HG02981 (cell line): ENCODE results near the gene PPARD.

Experiments
- ATAC-seq: cut with Tn5 transposase; IDR thresholded peaks from one replicate; pipeline ENCODE4 v1.9.1; 2021; ENCODE audit warnings: mild to moderate bottlenecking, moderate library complexity; ENCODE audit not compliant: unreplicated experiment

The PPARD gene

GRCh38 chr6:35354361-35355135 lies 12.2 kb downstream of the PPARD start:
- no peak for ATAC-seq

DNA sequence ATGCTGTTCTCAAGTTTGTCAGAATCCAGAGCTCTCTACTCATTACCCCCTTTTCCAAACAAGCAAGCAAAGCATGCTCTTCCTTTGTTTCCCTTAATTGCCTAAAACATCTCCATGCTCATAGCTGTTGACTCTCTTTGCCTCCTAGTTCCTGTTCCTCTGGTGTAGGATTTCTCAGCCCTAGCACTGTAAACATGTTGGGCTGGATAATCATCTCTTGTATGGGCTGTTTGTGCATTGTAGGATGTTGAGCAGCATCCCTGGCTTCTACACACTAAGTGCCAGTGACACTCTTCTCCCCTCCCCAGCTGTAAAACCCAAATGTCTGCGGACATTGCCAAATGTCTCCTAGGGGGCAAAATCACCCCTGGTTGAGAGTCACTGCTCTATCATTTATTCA lies 14.0 kb downstream of the PPARD start:
- ATAC-seq, result no peak

DNA sequence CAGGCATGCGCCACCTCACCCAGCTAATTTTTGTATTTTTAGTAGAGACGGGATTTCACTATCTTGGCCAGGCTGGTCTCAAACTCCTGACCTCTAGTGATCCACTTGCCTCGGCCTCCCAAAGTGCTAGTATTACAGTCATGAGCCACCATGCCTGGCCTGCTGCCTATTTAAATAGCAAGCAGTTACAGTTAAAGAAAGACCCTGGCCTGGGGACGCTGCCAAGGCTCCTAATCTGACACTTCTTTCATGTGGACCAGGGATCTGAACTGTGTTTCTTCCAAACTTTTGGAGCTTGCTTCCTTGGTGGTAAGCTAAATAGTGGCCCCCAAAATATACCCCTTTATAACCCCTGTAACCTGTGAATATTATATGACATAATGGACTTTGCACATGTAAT lies 15.3 kb downstream of the PPARD start:
- ATAC-seq, result no peak

- ATAC-seq, result no peak
Observed at GRCh38 chr6:35358086-35358485, 15.7 kb downstream of the PPARD start.

GRCh38 chr6:35359346-35359743 lies 17.0 kb downstream of the PPARD start:
- ATAC-seq, result no peak

DNA sequence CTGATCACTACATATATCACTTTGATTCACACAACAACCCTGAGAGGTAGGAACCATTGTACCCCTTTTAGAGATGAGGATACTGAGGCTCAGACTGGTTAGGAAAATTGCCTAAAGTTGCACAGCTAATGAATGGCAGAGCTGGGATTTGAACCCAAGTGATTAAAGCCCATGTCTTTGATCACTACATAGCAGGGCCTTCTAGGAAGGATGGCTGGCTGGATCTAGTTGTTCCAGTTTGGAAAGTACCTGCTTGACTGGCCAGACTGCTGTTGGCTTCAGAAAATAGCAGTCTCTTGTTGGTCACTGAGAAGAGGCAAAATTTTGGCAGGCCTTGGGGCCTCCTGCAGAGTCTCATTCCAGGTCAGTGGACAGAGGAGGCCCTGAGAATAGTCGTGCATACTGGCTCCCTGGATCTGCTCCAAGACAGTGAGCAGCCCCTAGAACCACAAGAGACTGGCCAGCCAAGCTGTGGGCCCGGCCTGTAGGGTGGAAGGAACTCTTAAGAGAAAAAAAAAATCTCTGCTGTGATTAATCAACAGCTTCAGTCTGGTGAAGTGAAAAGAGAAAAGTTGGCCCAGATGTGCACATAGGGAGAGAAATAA lies 17.5 kb downstream of the PPARD start:
- no peak for ATAC-seq

DNA sequence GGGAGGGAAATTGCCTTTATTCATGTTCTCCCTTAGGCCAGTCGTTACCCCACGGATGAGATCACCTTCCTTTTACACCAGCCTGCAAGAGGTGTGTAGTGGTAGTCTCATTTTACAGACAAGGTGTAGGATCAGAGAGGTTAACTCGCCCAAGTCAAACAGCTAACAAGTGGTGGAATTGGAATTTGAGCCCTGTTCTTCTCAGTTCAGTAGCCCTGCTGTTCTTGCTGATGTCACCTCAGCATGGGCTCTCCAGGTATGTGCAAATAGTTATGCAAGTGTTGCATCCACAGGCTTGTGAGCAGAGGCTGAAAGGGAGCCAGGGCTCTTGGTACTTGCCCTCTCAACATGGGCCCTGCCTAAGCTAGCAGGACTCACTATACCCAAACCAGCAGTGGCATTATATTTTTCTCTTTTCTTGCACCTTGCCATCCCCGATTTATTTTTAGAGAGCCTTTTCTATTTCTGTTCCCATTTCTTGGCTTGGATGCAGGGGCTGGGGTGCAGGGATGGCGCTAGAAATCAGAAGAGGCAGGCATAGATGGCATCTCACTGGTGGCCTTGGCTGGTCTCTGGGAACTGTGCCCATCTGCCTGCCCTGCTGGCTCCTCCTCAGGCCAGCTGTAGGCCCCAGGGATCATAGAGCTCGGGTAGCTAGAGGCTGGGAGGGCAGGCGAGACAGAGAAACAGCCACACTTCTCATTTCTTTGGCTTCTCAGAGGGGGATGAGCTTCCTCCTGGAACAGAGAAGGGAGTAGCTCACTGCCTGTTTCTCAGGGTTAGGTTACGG lies 18.2 kb downstream of the PPARD start:
- ATAC-seq, result no peak

DNA sequence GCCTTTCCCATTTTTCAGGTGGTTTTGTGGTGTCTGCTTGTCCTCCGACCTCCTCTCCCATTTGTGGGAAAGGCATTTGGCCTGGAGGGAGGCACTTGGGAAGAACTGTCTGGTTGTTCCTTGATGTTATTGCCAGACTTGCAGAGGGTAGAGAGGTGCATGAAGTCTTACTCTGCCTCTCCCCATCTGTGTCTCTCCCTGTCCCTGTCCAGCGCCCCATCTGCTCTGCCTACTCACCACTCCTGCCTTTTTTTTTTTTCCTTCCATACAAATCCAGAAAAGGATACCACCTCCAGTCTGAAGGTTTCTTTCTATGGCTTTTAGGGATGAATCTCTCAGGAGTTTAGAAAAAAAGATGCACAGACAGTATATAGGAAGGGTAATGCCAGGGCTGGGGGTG lies 19.8 kb downstream of the PPARD start:
- no peak for ATAC-seq

DNA sequence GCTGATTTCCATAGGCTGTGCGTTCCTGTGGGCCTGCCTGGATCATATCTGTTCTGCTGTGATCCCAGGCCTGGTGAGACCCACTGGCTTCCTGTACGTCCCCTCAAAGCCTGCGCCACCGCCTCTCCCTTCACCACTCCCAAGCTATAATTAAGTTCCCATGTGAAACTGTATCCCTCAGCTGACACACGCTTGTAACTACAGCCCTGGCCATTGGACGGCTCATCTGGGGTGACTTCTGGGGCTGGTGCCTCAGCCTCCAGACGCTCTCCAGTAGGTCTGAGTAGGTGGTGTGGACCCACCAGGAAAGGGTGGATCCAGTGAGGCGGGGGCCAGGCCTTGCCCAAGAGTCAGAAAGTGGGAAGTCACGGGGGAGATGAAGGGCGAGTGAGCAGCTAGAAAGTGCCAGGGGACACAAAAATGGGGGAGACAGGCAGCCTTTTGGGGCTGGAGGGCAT lies 21.0 kb downstream of the PPARD start:
- no peak for ATAC-seq

DNA sequence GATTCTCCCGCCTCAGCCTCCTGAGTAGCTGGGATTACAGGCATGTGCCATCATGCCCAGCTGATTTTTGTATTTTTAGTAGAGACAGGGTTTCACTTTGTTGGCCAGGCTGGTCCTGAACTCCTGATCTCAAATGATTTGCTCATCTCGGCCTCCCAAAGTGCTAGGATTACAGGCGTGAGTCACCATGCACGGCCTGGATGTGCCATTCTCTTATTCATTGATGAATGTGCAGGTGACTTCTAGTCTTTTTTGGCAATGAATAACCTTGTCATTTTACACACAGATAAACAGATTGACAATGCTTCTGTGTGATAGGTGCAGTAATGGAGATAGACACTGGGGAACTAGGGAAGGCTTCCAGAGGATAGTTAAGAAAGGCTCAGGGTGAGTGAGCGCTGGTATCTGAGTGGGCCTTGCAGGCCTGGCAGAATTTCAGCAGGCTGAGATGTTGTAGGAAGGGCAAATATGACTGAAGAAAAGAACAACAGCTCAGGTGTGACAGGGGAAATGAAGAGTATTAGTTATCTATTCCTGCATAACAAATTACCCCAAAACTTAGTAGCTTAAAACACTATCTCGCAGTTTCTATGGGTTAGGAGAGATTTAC lies 23.3 kb downstream of the PPARD start:
- ATAC-seq, result no peak

DNA sequence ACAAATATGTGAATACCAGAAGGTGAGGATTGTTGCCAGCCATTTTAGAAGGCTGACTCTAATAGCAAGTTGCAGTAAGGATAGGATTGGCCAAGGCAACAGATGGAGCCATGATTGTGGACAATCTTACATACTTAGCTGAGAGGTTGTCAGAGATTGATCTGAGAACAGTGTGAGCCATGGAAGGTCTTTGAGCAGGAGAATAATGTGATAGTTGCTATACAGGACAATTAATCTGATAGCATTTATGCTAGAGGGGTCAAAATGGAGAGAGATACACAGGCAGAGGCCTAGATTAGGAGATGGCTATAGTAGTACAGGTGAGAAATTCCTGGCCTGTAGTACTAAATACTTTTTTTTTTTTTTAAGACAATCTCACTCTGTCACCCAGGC lies 23.8 kb downstream of the PPARD start:
- no peak for ATAC-seq

- no peak for ATAC-seq
Observed at GRCh38 chr6:35367646-35368037, 25.3 kb downstream of the PPARD start.

DNA sequence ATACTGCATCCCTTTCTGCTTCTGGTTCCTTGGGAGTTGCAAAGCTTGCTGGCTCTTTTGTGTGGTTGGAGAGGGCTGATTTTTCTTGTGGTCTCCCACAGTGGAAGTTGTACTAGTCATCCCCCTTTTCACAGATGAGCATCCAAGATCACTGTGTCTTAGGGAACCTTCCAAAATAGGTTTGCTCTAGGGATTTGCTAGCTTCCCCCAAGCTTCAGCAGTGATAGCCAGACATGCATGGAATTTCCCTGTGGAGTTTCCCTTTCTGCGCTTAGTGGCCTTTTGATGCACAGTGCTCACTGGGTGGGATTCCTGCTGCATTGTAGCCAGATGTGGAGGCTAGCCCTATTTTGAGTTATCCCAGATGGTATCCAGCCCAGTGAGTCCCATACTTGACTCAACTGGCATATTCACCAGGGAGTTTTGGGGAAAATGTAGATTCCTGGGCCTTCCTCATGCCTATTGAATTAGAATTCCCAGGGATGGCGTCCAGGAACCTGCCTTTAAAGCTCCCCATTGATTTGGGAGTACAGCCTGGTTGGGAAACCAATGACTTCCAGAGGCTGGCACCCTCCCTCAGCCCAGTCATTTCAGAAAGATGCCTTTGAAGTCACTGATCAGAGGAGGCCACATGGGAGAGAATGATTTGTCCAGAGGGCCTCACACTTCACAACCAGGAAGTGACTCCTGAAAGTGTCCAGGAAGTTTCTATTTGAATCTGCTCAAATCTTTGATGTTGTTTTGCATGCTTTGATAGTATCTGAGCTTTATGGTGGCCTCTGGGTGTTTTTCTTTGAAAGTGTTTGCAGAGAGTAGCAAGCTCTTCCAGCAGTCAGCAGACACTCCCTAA lies 25.9 kb downstream of the PPARD start:
- ATAC-seq, result no peak

GRCh38 chr6:35370124-35370741 lies 27.9 kb downstream of the PPARD start:
- ATAC-seq, result peak; percentile 62

- no peak for ATAC-seq
Observed at GRCh38 chr6:35370785-35371493, 28.6 kb downstream of the PPARD start.

DNA sequence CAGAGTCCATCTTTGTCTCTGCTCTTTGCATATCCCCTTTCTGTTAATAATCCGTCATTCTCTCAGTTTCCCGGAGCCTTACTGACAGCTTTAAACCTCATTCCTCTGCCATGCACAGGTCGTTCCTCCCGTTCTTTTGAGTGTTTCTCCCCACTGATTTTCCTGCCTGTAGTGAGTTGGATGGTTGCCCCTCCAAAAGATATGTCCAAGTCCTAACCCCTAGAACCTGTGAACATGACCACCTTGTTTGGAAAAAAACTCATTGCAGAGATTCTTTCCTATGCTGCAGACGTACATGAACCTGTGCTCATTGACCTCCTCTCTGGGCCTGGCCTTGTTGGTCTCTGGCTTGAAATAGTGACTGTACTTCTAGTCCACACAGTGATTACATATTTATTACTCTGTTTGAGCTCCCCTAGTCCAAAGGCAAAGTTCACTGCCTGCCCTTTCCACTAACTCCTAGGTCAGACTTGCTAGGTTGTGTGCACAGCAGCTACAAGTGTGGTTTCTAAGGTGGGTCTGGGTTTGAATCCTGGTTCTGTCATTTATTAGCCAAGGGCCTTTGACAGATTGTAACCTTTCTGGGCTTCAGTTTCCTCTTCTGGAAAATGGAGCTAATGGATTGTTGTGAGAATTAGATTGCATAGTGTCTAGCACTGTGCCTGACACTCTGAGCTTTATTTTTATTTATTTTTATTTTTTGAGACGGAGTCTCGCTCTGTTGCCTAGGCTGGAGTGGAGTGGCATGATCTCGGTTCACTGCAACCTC lies 29.3 kb downstream of the PPARD start:
- no peak for ATAC-seq

DNA sequence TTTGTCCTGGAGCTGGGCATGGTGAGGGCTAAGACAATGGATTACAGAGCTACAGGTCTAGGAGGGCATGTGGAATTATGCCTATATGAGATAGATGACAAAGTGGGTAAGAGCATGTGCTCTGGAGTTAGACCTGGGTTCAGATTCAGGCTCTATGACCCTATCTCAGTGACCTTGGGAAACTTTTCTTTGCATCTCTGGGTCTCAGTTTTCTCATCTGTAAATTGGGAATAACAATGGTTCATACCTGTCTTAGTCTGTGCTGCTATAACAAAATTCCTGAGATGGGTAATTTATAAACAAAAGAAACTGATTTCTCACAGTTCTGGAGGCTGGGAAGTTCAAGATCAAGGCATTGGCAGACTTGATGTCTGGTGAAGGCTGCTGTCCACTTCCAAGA lies 30.3 kb downstream of the PPARD start:
- ATAC-seq, result no peak

- no peak for ATAC-seq
Observed at GRCh38 chr6:35376281-35376680, 33.9 kb downstream of the PPARD start.

GRCh38 chr6:35377002-35377401 lies 34.6 kb downstream of the PPARD start:
- no peak for ATAC-seq
